ENCODE data around the gene NATD1.
"Not testable (repeated sequence)": the region's sequence is repeated elsewhere in the genome, so short reads cannot be mapped to it uniquely, and the experiment has no call there.

Gene NATD1

GRCh38 chr17:21243516-21244303 lies 9.5 kb downstream of the NATD1 start:
- DNase-seq: no peak

DNA sequence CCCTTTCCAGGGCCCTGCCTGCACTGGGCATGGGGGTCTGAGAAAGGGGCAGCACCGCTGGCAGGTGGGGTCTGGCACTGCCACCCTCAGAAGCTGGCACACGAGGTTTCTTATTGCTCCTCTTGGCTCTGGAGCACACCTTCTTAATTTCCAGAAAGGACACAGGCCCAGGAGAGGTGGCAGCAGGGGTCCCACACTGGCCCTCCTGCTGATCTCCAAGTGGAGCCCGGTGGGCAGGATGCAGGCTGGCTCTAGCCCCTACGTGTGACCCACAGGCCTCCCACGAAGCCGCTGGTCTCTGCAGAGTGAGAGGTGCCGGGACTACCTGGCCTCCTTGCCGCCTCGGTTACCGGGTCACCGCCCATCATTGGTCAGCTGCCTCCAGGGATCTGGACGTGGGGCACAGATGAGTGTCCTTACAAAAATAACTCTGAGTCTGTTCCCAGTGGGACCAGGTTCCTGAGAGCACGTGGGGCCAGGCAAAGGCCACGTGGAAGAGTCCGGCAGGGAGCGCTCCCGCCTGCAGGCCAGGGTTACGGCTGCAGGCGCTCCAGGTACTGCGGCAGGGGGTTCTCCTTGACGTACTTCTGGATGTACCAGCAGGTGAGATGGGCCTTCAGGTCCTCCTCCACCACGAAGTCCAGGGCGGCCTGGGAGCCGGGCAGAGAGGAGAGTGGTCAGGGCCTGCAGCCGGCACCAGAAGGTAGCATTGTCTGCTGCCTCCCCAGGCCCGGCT lies 10.3 kb downstream of the NATD1 start:
- no peak for DNase-seq

DNA sequence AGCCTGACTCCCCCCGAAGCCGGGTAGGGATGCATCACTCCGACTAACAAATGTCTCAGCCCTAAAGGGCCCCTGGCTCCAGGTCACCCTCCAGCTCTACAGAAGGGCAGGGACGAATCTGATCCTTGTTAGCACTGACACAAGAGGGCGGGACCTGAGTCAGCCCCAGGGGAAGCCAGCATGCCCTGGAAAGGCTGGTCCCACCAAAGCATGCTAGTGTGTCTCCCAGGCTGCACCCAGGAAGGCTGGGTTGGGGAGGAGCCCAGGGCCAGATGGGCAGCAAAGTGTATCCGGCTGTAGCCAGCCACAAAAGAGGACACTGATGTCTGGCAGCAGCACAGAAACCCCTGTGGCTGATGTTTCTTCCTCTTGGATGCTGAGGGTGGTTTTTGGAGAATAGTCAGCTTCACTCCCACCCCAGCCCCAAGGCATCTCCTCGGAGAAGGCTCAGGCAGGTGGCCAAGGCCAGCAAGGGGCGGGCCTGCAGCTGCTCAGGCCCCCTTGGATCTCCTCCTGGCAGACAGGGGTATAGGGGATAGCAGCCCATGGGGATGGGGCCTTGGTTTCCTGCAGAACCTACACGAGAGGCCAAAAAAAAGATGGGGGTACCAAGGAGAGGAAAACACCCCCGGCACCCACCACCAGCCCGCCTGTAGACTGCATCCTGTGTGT lies 11.0 kb downstream of the NATD1 start:
- DNase-seq: no peak

DNA sequence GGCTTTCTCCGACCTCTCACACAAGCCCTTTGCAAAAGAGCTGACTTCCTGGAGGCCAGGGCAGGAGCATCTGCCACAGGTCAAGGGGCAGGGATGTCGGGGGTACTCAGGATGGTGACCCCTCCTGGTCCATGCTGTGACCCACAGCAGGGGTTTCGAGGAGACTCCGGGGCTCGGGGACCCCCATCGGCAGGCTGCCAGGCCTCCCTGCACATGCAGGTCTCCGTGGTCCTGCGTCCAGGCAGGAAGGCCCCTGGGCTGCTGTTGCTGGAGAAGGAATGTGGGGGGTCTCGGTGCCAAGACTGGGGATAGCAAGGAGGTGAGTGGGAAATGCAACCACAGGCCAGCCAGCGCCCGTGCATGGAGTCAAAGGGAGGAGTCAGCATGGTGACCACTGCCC lies 11.6 kb downstream of the NATD1 start:
- DNase-seq: no peak

- no peak for DNase-seq
These were observed 12.7 kb downstream of the NATD1 start for GRCh38 chr17:21240369-21241055.

DNA sequence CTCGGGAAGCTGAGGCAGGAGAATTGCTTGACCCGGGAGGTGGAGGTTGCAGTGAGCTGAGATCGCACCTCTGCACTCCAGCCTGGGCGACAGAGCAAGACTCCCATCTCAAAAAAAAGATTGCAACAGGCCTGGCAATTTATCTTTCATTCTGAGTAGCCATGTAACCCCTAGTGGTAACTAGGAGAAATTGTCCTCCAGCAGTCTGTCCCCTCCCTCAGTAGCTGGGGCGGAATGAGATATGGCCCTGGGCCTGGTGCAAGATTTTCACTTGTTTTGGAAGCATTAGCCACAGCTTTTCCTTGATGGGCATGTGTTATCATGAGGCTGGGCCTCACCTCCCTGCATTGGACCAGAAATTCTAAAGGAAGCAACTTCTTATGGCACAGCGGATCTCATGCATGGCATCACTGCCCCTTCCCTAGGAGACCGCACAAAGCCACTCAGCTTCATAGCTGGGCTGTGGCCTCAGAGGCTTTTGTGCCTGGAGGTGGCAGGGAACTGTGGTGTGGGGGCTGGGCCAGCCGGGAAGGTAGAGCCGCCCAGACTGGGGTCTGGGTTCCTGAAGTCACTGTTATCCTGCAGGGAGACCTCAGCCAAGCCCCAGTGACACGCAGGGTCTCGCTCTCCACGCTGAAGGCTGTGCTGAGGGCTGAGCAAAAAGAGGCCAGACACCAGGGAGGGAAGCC lies 13.4 kb downstream of the NATD1 start:
- no peak for DNase-seq

DNA sequence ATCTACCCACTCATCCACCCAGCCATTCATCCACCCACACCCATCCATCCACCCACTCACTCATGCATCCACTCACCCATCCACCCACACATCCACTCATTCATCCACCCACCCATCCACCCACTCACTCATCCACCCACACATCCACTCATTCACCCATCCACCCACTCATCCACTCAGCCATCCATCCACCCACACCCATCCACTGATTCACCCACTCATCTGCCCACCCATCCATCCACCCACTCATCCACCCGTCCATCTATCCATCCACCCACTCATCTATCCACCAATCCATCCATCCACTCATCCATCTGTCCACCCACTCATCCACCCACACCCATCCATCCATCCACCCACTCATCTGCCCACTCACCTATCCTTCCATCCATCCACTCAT lies 17.3 kb downstream of the NATD1 start:
- DNase-seq: no peak

GRCh38 chr17:21233581-21234347 lies 19.4 kb downstream of the NATD1 start:
- no peak for DNase-seq

DNA sequence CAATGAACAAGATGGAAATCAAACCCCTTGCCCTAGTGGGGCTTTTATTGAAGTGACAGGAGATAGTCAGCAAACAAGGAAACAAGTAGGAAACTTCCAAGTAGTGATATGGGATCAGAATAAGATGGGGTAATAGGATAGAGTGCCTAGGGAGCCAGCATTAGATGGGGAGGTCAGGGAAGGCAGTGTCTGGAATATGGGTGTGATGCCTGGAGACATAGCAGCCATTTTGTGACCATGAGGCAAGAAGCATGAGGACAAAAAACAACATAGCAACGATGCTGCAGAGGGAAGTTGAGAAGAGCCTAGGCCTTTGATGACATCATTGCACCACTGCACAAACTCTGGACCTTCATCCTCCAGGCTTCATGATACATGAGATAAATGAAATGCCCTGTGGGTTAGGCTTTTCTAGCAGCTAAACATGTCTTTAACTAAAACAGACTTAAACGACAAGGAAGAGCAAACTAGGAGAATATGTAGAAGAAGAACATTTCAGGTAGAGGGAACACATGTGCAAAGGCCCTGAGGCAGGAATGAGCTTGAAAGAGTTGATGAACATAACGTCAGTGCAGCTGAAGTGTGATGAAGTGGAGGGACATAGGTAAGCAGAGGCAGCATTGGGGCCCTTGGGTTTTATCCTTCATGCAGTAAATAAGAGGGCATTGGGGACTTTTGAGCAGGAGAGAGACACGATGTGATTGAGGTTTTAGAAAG lies 21.0 kb downstream of the NATD1 start:
- no peak for DNase-seq

DNA sequence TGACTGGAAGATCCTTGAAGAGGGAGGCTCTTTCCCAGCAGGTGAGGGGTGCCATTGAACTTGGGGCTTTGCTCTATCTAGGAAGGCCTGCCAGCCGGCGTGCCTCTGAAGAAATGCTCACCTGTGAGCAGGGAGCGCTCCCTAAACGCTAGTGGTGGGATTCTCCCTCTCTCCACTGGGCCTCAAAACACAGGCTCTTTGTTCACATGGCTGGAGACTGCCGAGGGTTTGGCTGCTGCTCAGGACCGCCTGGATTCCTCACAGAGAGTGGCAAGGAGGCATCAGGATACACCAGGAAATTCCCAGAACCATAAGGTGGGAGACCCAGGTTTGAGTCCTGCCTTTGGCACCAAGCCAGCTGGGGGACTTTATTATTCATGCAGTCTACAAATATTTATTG lies 21.7 kb downstream of the NATD1 start:
- no peak for DNase-seq

GRCh38 chr17:21228845-21229244 lies 24.4 kb downstream of the NATD1 start:
- no peak for DNase-seq

DNA sequence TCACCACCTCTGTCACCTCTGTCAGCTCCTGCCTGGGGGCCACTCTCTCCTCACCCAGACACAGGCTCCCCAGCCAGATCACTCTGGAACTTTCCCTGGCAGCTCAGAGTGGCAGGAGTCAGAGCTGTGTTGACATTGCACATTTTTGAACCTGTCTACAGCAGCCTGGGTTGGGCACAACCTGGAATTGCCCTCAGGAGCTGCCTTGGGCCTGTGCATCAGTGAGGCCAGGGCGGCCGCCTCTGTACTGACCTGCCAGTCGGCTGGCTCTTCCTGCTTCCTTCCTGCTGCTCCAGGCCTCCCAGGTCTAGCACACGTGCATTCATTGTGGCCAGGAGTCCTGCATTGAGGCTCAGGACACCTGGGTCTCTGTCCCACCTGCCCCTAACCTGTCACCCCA lies 25.1 kb downstream of the NATD1 start:
- DNase-seq: no peak

- not testable (repeated sequence) for DNase-seq
These were observed 25.9 kb downstream of the NATD1 start for GRCh38 chr17:21227277-21227676.

GRCh38 chr17:21223086-21223485 lies 30.1 kb downstream of the NATD1 start:
- no peak for DNase-seq

GRCh38 chr17:21218831-21219380 lies 34.3 kb downstream of the NATD1 start:
- no peak for DNase-seq

- no peak for DNase-seq
These were observed 35.1 kb downstream of the NATD1 start for GRCh38 chr17:21218101-21218500.

DNA sequence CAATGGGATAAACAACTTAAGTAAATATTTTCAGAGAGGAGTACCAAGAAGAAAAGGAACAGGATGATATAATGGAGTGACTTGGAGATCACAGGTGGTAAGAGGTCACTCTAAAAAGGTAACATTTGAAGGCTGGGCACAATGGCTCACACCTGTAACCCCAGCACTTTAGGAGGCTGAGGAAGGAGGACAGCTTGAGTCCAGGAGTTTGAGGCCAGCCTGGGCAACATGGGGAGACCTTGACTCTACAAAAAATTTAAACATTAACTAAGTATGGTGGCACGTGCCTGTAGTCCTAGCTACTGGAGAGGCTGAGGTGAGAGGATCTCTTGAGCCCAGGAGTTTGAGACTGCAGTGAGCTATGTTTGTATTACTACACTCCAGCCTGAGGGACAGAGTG lies 35.9 kb downstream of the NATD1 start:
- DNase-seq: no peak

- DNase-seq: no peak
These were observed 37.3 kb downstream of the NATD1 start for GRCh38 chr17:21215935-21216334.

DNA sequence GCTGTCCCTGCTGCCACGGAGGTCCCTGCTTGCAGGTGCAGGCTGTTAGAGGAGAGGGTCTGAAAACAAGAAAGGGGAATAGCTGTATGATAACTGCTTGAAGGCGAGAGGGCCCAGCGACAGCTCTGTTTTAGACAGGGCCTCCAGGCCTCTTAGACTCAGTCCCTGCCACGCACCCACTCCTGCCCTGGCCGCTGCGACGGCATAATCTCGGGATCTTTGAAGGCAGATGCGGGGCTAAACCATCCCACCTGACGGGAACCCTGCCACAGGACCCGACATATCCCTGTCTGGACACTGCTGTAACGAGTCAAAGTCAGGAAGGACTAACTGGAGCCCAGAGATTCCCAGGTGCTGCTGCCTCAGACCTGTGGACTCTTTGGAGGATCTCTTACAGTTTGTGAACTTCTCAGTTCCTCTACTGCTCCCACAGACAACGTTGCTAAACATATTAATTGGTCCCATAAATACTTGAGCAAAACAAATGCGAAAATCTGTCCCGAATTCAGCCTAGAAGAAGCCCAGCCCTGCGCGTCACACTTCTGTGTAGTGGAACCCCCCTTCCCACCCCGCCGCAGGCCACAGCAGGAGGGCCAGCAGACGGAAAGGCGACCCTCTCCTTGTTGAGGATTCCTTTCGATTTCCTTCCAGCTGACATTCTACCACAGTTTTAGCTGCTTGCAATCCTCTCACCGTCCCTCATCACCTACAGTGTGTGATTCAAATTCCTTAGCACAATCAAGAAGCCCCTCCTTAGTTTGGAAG lies 38.3 kb downstream of the NATD1 start:
- no peak for DNase-seq
